WTC11 (cell line): ENCODE data around the gene DNAL4. TPM values are rescaled to one million over a fixed set of nuclear protein-coding genes. Genes with fewer than 3 reads are reported as not detected.

Source experiments
- ATAC-seq: fragments of 200-7000 bp; cut with Tn5 transposase; 2 replicates; pipeline ENCODE4 v1.10.0; 2021; ENCODE audit warnings: mild to moderate bottlenecking, moderate library complexity
- CTCF ChIA-PET: fragments of 300-600 bp; sonication (Branson Sonifier 250); formaldehyde crosslinking; loops from one replicate; lab custom pipeline; 2021; ENCODE audit warnings: antibody characterized with exemption; lab: Charles Lee
- POLR2A ChIA-PET: fragments of 350-600 bp; sonication (Branson Sonifier 250); formaldehyde crosslinking; loops from one replicate; lab custom pipeline; 2021; ENCODE audit warnings: antibody characterized with exemption; lab: Charles Lee
- DNase-seq: peaks from one replicate; pipeline ENCODE4 v3.0.0; 2021; ENCODE audit warnings: low spot score
- H3K27ac Mint-ChIP-seq: 2 replicates; pipeline ENCODE4 v1.8.0; 2021; ENCODE audit warnings: mixed read lengths
- H3K27me3 Mint-ChIP-seq: 2 replicates; pipeline ENCODE4 v1.8.0; 2021; ENCODE audit warnings: low read depth, mild to moderate bottlenecking, moderate library complexity, mixed read lengths
- H3K36me3 Mint-ChIP-seq: 2 replicates; pipeline ENCODE4 v1.8.0; 2021; ENCODE audit warnings: mixed read lengths
- H3K4me1 Mint-ChIP-seq: 2 replicates; pipeline ENCODE4 v1.8.0; 2022; ENCODE audit warnings: mixed read lengths
- H3K4me3 Mint-ChIP-seq: 2 replicates; pipeline ENCODE4 v1.8.0; 2021; ENCODE audit warnings: mild to moderate bottlenecking, moderate library complexity, mixed read lengths
- H3K9me3 Mint-ChIP-seq: 2 replicates; pipeline ENCODE4 v1.8.0; 2021; ENCODE audit warnings: mixed read lengths
- ATF1 ChIP-seq: sonication (generic); formaldehyde crosslinking; IDR thresholded peaks from 2 replicates; pipeline ENCODE4 v1.8.1; 2023; ENCODE audit warnings: mild to moderate bottlenecking, moderate library complexity, missing genetic modification reagents
- FOXJ3 ChIP-seq: sonication (generic); formaldehyde crosslinking; IDR thresholded peaks from 2 replicates; pipeline ENCODE4 v1.9.0; 2021; ENCODE audit warnings: missing genetic modification reagents, mild to moderate bottlenecking, borderline replicate concordance
- FOXK1 ChIP-seq: sonication (generic); formaldehyde crosslinking; IDR thresholded peaks from 2 replicates; pipeline ENCODE4 v1.8.0; 2022; ENCODE audit warnings: mild to moderate bottlenecking, moderate library complexity, missing genetic modification reagents
- GRHL2 ChIP-seq: fragments of 250-450 bp; sonication (Bioruptor Pico); IDR thresholded peaks from 2 replicates; pipeline ENCODE4 v1.8.0; 2022; ENCODE audit warnings: mild to moderate bottlenecking, moderate library complexity; ENCODE audit not compliant: insufficient replicate concordance, severe bottlenecking
- HMGA2 ChIP-seq: fragments of 250-450 bp; sonication (Bioruptor Pico); IDR thresholded peaks from 2 replicates; pipeline ENCODE4 v1.4.0; 2021; ENCODE audit warnings: mild to moderate bottlenecking, moderate library complexity
- IRF1 ChIP-seq: sonication (generic); formaldehyde crosslinking; IDR thresholded peaks from 2 replicates; pipeline ENCODE4 v1.8.0; 2023; ENCODE audit warnings: missing genetic modification reagents
- NR3C1 ChIP-seq: sonication (generic); formaldehyde crosslinking; conservative IDR thresholded peaks from 2 replicates; pipeline ENCODE4 v1.8.1; 2023; ENCODE audit warnings: low read depth, mild to moderate bottlenecking, missing genetic modification reagents
- OVOL2 ChIP-seq: fragments of 250-450 bp; sonication (Bioruptor Pico); IDR thresholded peaks from 2 replicates; pipeline ENCODE4 v1.9.0; 2021; ENCODE audit warnings: mild to moderate bottlenecking, borderline replicate concordance
- RORB ChIP-seq: fragments of 250-450 bp; sonication (Bioruptor Pico); IDR thresholded peaks from 2 replicates; pipeline ENCODE4 v1.9.0; 2021; ENCODE audit warnings: mild to moderate bottlenecking
- SOX15 ChIP-seq: fragments of 250-450 bp; sonication (Bioruptor Pico); IDR thresholded peaks from 2 replicates; pipeline ENCODE4 v1.9.0; 2021; ENCODE audit warnings: mild to moderate bottlenecking
- USF2 ChIP-seq: sonication (generic); formaldehyde crosslinking; IDR thresholded peaks from 2 replicates; pipeline ENCODE4 v1.8.1; 2023; ENCODE audit warnings: mild to moderate bottlenecking, missing genetic modification reagents, moderate library complexity
- ZNF263 ChIP-seq: sonication (generic); formaldehyde crosslinking; IDR thresholded peaks from 2 replicates; pipeline ENCODE4 v1.8.1; 2022; ENCODE audit warnings: low read depth, mild to moderate bottlenecking, moderate library complexity, missing genetic modification reagents
- ZNF281 ChIP-seq: sonication (generic); formaldehyde crosslinking; IDR thresholded peaks from 2 replicates; pipeline ENCODE4 v1.8.0; 2023; ENCODE audit warnings: mild to moderate bottlenecking, missing genetic modification reagents
- ZNF671 ChIP-seq: fragments of 250-450 bp; sonication (Bioruptor Pico); IDR thresholded peaks from 2 replicates; pipeline ENCODE4 v1.8.0; 2021; ENCODE audit warnings: mild to moderate bottlenecking
- total RNA-seq: library from RNA; stranded (reverse); gene quantifications from 3 replicates; pipeline ENCODE4 v1.2.3, GENCODE V29; 2021
- TF ChIP-seq, protein P1 (sequence below): fragments of 250-450 bp; sonication (Bioruptor Pico); IDR thresholded peaks from 2 replicates; pipeline ENCODE4 v1.9.0; 2021; ENCODE audit warnings: mild to moderate bottlenecking
- TF ChIP-seq, protein P2 (sequence below): sonication (generic); formaldehyde crosslinking; IDR thresholded peaks from 2 replicates; pipeline ENCODE4 v1.8.1; 2023; ENCODE audit warnings: mild to moderate bottlenecking, moderate library complexity, missing genetic modification reagents
- TF ChIP-seq, protein P3 (sequence below): sonication (generic); formaldehyde crosslinking; IDR thresholded peaks from 2 replicates; pipeline ENCODE4 v1.8.1; 2022; ENCODE audit warnings: mild to moderate bottlenecking, missing genetic modification reagents, moderate library complexity, borderline replicate concordance
- TF ChIP-seq, protein P4 (sequence below): sonication (generic); formaldehyde crosslinking; IDR thresholded peaks from 2 replicates; pipeline ENCODE4 v1.8.1; 2022; ENCODE audit warnings: missing genetic modification reagents, borderline replicate concordance
- TF ChIP-seq, protein P5 (sequence below): fragments of 250-450 bp; sonication (Bioruptor Pico); IDR thresholded peaks from 2 replicates; pipeline ENCODE4 v2.1.2; 2022; ENCODE audit warnings: mild to moderate bottlenecking, moderate library complexity
- TF ChIP-seq, protein P6 (sequence below): sonication (generic); formaldehyde crosslinking; conservative IDR thresholded peaks from 2 replicates; pipeline ENCODE4 v1.8.1; 2023; ENCODE audit warnings: mild to moderate bottlenecking, low read depth, missing genetic modification reagents, moderate library complexity

The DNAL4 gene
- total RNA-seq, 1 experiment from 2014 or later, result 11.8 TPM

- no peak for DNase-seq
- Mint-ChIP-seq H3K27ac (no peak overlapping the region), H3K9me3 (no peaks in the 10 kb centered on the region), H3K36me3 (no peaks in the 10 kb centered on the region), H3K27me3 (no peaks in the 10 kb centered on the region), H3K4me3 (no peak overlapping the region), H3K4me1 (peaks cover 10% of the 10 kb centered on the region)
- CTCF ChIA-PET, result interaction anchor here (6.9 kb wide), 1 partner anchor 12 kb away, joined by 60 read pairs; no protein-coding TSS in a partner anchor
- TF ChIP-seq USF2 (CRISPR knock-in tag) (no peak), HMGA2 (CRISPR knock-in tag) (no peak), ZNF263 (CRISPR knock-in tag) (no peak), GRHL2 (CRISPR knock-in tag) (no peak), ZNF671 (CRISPR knock-in tag) (no peak), OVOL2 (CRISPR knock-in tag) (no peak), IRF1 (CRISPR knock-in tag) (no peak), ATF1 (no peak), RORB (CRISPR knock-in tag) (no peak), ZNF281 (CRISPR knock-in tag) (no peak), SOX15 (CRISPR knock-in tag) (no peak), NR3C1 (CRISPR knock-in tag) (no peak), FOXK1 (CRISPR knock-in tag) (no peak), FOXJ3 (CRISPR knock-in tag) (no peak)
- TF ChIP-seq, protein P1, sequence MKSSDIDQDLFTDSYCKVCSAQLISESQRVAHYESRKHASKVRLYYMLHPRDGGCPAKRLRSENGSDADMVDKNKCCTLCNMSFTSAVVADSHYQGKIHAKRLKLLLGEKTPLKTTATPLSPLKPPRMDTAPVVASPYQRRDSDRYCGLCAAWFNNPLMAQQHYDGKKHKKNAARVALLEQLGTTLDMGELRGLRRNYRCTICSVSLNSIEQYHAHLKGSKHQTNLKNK (CRISPR knock-in tag), result no peak
- TF ChIP-seq, protein P2, sequence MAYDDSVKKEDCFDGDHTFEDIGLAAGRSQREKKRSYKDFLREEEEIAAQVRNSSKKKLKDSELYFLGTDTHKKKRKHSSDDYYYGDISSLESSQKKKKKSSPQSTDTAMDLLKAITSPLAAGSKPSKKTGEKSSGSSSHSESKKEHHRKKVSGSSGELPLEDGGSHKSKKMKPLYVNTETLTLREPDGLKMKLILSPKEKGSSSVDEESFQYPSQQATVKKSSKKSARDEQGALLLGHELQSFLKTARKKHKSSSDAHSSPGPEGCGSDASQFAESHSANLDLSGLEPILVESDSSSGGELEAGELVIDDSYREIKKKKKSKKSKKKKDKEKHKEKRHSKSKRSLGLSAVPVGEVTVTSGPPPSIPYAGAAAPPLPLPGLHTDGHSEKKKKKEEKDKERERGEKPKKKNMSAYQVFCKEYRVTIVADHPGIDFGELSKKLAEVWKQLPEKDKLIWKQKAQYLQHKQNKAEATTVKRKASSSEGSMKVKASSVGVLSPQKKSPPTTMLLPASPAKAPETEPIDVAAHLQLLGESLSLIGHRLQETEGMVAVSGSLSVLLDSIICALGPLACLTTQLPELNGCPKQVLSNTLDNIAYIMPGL (CRISPR knock-in tag), result no peak
- TF ChIP-seq, protein P3, sequence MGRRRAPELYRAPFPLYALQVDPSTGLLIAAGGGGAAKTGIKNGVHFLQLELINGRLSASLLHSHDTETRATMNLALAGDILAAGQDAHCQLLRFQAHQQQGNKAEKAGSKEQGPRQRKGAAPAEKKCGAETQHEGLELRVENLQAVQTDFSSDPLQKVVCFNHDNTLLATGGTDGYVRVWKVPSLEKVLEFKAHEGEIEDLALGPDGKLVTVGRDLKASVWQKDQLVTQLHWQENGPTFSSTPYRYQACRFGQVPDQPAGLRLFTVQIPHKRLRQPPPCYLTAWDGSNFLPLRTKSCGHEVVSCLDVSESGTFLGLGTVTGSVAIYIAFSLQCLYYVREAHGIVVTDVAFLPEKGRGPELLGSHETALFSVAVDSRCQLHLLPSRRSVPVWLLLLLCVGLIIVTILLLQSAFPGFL (CRISPR knock-in tag), result no peak
- TF ChIP-seq, protein P4, sequence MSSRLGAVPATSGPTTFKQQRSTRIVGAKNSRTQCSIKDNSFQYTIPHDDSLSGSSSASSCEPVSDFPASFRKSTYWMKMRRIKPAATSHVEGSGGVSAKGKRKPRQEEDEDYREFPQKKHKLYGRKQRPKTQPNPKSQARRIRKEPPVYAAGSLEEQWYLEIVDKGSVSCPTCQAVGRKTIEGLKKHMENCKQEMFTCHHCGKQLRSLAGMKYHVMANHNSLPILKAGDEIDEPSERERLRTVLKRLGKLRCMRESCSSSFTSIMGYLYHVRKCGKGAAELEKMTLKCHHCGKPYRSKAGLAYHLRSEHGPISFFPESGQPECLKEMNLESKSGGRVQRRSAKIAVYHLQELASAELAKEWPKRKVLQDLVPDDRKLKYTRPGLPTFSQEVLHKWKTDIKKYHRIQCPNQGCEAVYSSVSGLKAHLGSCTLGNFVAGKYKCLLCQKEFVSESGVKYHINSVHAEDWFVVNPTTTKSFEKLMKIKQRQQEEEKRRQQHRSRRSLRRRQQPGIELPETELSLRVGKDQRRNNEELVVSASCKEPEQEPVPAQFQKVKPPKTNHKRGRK (CRISPR knock-in tag), result no peak
- TF ChIP-seq, protein P5, sequence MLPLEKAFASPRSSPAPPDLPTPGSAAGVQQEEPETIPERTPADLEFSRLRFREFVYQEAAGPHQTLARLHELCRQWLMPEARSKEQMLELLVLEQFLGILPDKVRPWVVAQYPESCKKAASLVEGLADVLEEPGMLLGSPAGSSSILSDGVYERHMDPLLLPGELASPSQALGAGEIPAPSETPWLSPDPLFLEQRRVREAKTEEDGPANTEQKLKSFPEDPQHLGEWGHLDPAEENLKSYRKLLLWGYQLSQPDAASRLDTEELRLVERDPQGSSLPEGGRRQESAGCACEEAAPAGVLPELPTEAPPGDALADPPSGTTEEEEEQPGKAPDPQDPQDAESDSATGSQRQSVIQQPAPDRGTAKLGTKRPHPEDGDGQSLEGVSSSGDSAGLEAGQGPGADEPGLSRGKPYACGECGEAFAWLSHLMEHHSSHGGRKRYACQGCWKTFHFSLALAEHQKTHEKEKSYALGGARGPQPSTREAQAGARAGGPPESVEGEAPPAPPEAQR (CRISPR knock-in tag), result no peak
- TF ChIP-seq, protein P6, sequence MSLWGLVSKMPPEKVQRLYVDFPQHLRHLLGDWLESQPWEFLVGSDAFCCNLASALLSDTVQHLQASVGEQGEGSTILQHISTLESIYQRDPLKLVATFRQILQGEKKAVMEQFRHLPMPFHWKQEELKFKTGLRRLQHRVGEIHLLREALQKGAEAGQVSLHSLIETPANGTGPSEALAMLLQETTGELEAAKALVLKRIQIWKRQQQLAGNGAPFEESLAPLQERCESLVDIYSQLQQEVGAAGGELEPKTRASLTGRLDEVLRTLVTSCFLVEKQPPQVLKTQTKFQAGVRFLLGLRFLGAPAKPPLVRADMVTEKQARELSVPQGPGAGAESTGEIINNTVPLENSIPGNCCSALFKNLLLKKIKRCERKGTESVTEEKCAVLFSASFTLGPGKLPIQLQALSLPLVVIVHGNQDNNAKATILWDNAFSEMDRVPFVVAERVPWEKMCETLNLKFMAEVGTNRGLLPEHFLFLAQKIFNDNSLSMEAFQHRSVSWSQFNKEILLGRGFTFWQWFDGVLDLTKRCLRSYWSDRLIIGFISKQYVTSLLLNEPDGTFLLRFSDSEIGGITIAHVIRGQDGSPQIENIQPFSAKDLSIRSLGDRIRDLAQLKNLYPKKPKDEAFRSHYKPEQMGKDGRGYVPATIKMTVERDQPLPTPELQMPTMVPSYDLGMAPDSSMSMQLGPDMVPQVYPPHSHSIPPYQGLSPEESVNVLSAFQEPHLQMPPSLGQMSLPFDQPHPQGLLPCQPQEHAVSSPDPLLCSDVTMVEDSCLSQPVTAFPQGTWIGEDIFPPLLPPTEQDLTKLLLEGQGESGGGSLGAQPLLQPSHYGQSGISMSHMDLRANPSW (CRISPR knock-in tag), result no peak
- POLR2A ChIA-PET, result no interaction called here
- no peak for ATAC-seq
These were observed 12.9 kb downstream of the DNAL4 start for GRCh38 chr22:38781033-38781432.
